HCT116 (cell line): ENCODE results near the gene FASN. TPM values are rescaled to one million over a fixed set of nuclear protein-coding genes. Genes with fewer than 3 reads are reported as not detected.
A peak's percentile ranks its signal among the peaks of the same experiment; 100 is the strongest.

Experiments used
- ATAC-seq: fragments of 200-7000 bp; cut with Tn5 transposase; 2 replicates; pipeline ENCODE4 v1.9.1; 2020; ENCODE audit warnings: mild to moderate bottlenecking, moderate library complexity
- BruUV-seq: library from RNA; stranded (reverse); fragments of 400-500 nt; replicated peaks from 2 replicates; lab custom pipeline; 2021; lab: Mats Ljungman, UMichigan
- CTCF ChIA-PET: fragments of 300-600 bp; sonication (Branson Sonifier 250); formaldehyde crosslinking; loops from one replicate; lab custom pipeline; 2021; ENCODE audit warnings: antibody characterized with exemption; lab: Charles Lee
- POLR2A ChIA-PET: fragments of 300-600, 350-600 bp; sonication (Branson Sonifier 250); formaldehyde crosslinking; loops from one replicate; lab custom pipeline; 2021; ENCODE audit warnings: antibody characterized with exemption; lab: Charles Lee
- RAD21 ChIA-PET, 2 experiments: fragments of 300-600 bp; sonication (Branson Sonifier 250); formaldehyde crosslinking; loops; one replicate each; lab custom pipeline; 2023; ENCODE audit warnings: low total read pairs in 2 of 2; ENCODE audit not compliant: uncharacterized antibody in 2 of 2, unreplicated experiment in 2 of 2, low non-redundant PET in 1 of 2; lab: Charles Lee
- DNase-seq: peaks from one replicate; pipeline ENCODE4 v3.0.0-alpha.2; 2010; ENCODE audit warnings: low read depth, low spot score
- H2AFZ ChIP-seq: fragments of 200-600 bp; shearing (Covaris generic), sonication (generic); 2 replicates; pipeline ENCODE4 v1.6.1; 2017; ENCODE audit warnings: low read depth, mixed run types, mixed read lengths, antibody characterized with exemption, low read length; ENCODE audit not compliant: poor library complexity, severe bottlenecking
- H3K27ac ChIP-seq: 2 replicates; pipeline ENCODE4 v1.5.1; 2012; ENCODE audit warnings: low read depth, low read length
- H3K27me3 ChIP-seq: fragments of 200-600 bp; sonication (generic); 2 replicates; pipeline ENCODE4 v1.6.1; 2016; ENCODE audit warnings: mixed run types, low read length, mixed read lengths; ENCODE audit not compliant: insufficient read depth
- H3K36me3 ChIP-seq, 2 experiments: fragments of 200-500 bp in 1 of 2; fragments of 200-600 bp in 1 of 2; sonication (Bioruptor generic) in 1 of 2; sonication (generic) in 1 of 2; 2 replicates each; pipeline versions ENCODE4 v1.5.1 to v1.6.1; 2014 to 2016; ENCODE audit warnings: low read length in 2 of 2, inconsistent platforms in 1 of 2, mixed read lengths in 1 of 2, mixed run types in 1 of 2; ENCODE audit not compliant: insufficient read depth in 2 of 2, control insufficient read depth in 1 of 2
- H3K4me1 ChIP-seq, 2 experiments: fragments of 200-600 bp in 1 of 2; sonication (generic) in 1 of 2; 2 replicates each; pipeline versions ENCODE4 v1.5.1 to v1.6.1; 2012 to 2017; ENCODE audit warnings: low read length in 2 of 2, inconsistent platforms in 1 of 2, mild to moderate bottlenecking in 1 of 2, mixed read lengths in 1 of 2, mixed run types in 1 of 2, moderate library complexity in 1 of 2; ENCODE audit not compliant: insufficient read depth in 2 of 2, control insufficient read depth in 1 of 2
- H3K4me2 ChIP-seq: fragments of 200-600 bp; sonication (generic); 2 replicates; pipeline ENCODE4 v1.6.1; 2017; ENCODE audit warnings: mixed run types, low read length, mixed read lengths
- H3K4me3 ChIP-seq, 2 experiments: fragments of 200-600 bp in 1 of 2; sonication (generic) in 1 of 2; replicated peaks in 1 of 2; 2 replicates each; pipeline ENCODE4 v1.5.1; 2011 to 2016; ENCODE audit warnings: low read length in 2 of 2, control low read depth in 1 of 2, low read depth in 1 of 2, mild to moderate bottlenecking in 1 of 2, mixed read lengths in 1 of 2, mixed run types in 1 of 2
- H3K79me2 ChIP-seq: fragments of 200-600 bp; sonication (generic); 2 replicates; pipeline ENCODE4 v1.6.1; 2017; ENCODE audit warnings: mild to moderate bottlenecking, mixed run types, low read length, moderate library complexity, mixed read lengths; ENCODE audit not compliant: insufficient read depth
- H3K9ac ChIP-seq: fragments of 200-600 bp; sonication (generic); 2 replicates; pipeline ENCODE4 v1.6.1; 2016; ENCODE audit warnings: low read length, mixed read lengths
- H3K9me2 ChIP-seq: fragments of 200-600 bp; sonication (generic), shearing (Covaris generic); 2 replicates; pipeline ENCODE4 v1.6.1; 2017; ENCODE audit warnings: mixed run types, mild to moderate bottlenecking, moderate library complexity; ENCODE audit not compliant: insufficient read depth
- H3K9me3 ChIP-seq, 2 experiments: fragments of 200-500 bp in 1 of 2; fragments of 200-600 bp in 1 of 2; sonication (Bioruptor generic) in 1 of 2; sonication (generic) in 1 of 2; 2 replicates each; pipeline ENCODE4 v1.6.1; 2014 to 2017; ENCODE audit warnings: low read length in 2 of 2, mixed read lengths in 2 of 2, inconsistent platforms in 1 of 2, low read depth in 1 of 2, mild to moderate bottlenecking in 1 of 2, mixed run types in 1 of 2, moderate library complexity in 1 of 2; ENCODE audit not compliant: control insufficient read depth in 1 of 2, insufficient read depth in 1 of 2
- H4K20me1 ChIP-seq: fragments of 200-600 bp; sonication (generic), shearing (Covaris generic); 2 replicates; pipeline ENCODE4 v1.6.1; 2017; ENCODE audit warnings: mixed run types, mild to moderate bottlenecking, moderate library complexity; ENCODE audit not compliant: insufficient read depth
- ATF3 ChIP-seq: IDR thresholded peaks from 2 replicates; pipeline ENCODE4 v1.6.1; 2012
- EGR1 ChIP-seq: IDR thresholded peaks from 2 replicates; pipeline ENCODE4 v1.6.1; 2012; ENCODE audit warnings: low read depth
- ELF1 ChIP-seq: IDR thresholded peaks from 2 replicates; pipeline ENCODE4 v1.6.1; 2012; ENCODE audit warnings: low read depth, borderline replicate concordance
- EZH2phosphoT487 ChIP-seq: fragments of 200-600 bp; IDR thresholded peaks from 2 replicates; pipeline ENCODE4 v1.6.1; 2018; ENCODE audit warnings: antibody characterized with exemption, borderline replicate concordance
- FOSL1 ChIP-seq: IDR thresholded peaks from 2 replicates; pipeline ENCODE4 v1.6.1; 2012; ENCODE audit warnings: low read depth
- JUND ChIP-seq: IDR thresholded peaks from 2 replicates; pipeline ENCODE4 v1.6.1; 2012
- MAX ChIP-seq: IDR thresholded peaks from 2 replicates; pipeline ENCODE4 v1.6.1; 2012
- POLR2A ChIP-seq: IDR thresholded peaks from 2 replicates; pipeline ENCODE4 v1.7.0; 2011; ENCODE audit warnings: borderline replicate concordance; ENCODE audit not compliant: insufficient read depth, insufficient read length; ENCODE audit errors: extremely low read depth
- RAD21 ChIP-seq: IDR thresholded peaks from 2 replicates; pipeline ENCODE4 v1.6.1; 2012; ENCODE audit warnings: low read depth, mild to moderate bottlenecking
- REST ChIP-seq: IDR thresholded peaks from 2 replicates; pipeline ENCODE4 v1.6.1; 2012; ENCODE audit warnings: low read depth
- SP1 ChIP-seq: IDR thresholded peaks from 2 replicates; pipeline ENCODE4 v1.6.1; 2012; ENCODE audit warnings: low read depth
- TCF7L2 ChIP-seq: IDR thresholded peaks from 2 replicates; pipeline ENCODE4 v1.7.0; 2011; ENCODE audit warnings: borderline replicate concordance, inconsistent platforms; ENCODE audit not compliant: insufficient read depth, insufficient read length; ENCODE audit errors: extremely low read depth
- ZFX ChIP-seq: fragments of 450-650 bp; IDR thresholded peaks from 2 replicates; pipeline ENCODE4 v1.6.1; 2017
- ZNF274 ChIP-seq: fragments of 200-500 bp; sonication (Bioruptor generic); IDR thresholded peaks from 2 replicates; pipeline ENCODE4 v1.6.1; 2014; ENCODE audit warnings: mild to moderate bottlenecking, low read depth, low read length, inconsistent platforms
- intact Hi-C: fragments of 100-400 bp; cut with micrococcal nuclease; formaldehyde crosslinking; loops from 2 replicates; pipeline ENCODE4 v1.10.0; 2022
- total RNA-seq: library from RNA; stranded (reverse); gene quantifications from one replicate; pipeline ENCODE4 v1.2.1, GENCODE V29; 2021; ENCODE audit not compliant: unreplicated experiment

FASN gene
- total RNA-seq, 1 experiment from 2014 or later, result 754 TPM

- TF ChIP-seq ELF1 (no peak), MAX (peak; percentile 51; the same call in 1 of the 2 replicates), SP1 (no peak), FOSL1 (no peak), POLR2A (no peak), EGR1 (no peak)
- TF ChIP-seq, all 23 proteins: peak for 5
Observed at GRCh38 chr17:82030470-82031302, 67.3 kb downstream of the FASN start (continued).

- Histone ChIP-seq H3K9me3 (no peaks in the 10 kb centered on the region), H3K9me2 (no peaks in the 10 kb centered on the region), H3K4me3 (peak overlapping the region; percentile 62 to 71; a peak in 2 of 4 replicates), H3K4me2 (peak overlapping the region; percentile 99), H3K36me3 (peaks cover 0 to under 1% of the 10 kb centered on the region in 2 experiments; a peak in 1 of 4 replicates), H3K27me3 (no peaks in the 10 kb centered on the region), H3K79me2 (peaks cover 10% of the 10 kb centered on the region; the same call in 1 of the 2 replicates), H4K20me1 (no peaks in the 10 kb centered on the region), H3K27ac (peak overlapping the region; percentile 93), H2AFZ (no peak overlapping the region), H3K4me1 (peaks cover 10 to 43% of the 10 kb centered on the region in 2 experiments; a peak in 3 of 4 replicates), H3K9ac (peak overlapping the region; percentile 73)
- BruUV-seq, result no TSS peak
- 0 out of 2 replicates have a peak, but pooled peaks have one; percentile 0 for ATAC-seq
- ChIA-PET RAD21 (interaction anchor here (0.5 to 0.9 kb wide), 2 partner anchors 10 to 76 kb away, joined by 3 to 4 read pairs; no protein-coding TSS in a partner anchor), POLR2A (interaction anchor here (1.0 to 1.8 kb wide), 5 partner anchors 8 to 199 kb away, joined by 3 to 4 read pairs (median 3); partner anchors contain the start of genes DCXR and SLC16A3), CTCF (interaction anchor here (0.8 to 3.0 kb wide), 17 partner anchors 9 to 746 kb away, joined by 3 to 39 read pairs (median 3); partner anchors contain the start of genes CENPX, FASN, LRRC45 and PYCR1)
- no peak; the same call in 1 of the 2 replicates for TF ChIP-seq ZFX
- TF ChIP-seq ZNF274, result no peak
- no peak for TF ChIP-seq EZH2phosphoT487
- no peak for TF ChIP-seq JUND
- TF ChIP-seq SP1, result no peak
- TF ChIP-seq RAD21, result no peak
- no peak for TF ChIP-seq REST
- no peak for TF ChIP-seq ATF3
- no peak for TF ChIP-seq TCF7L2
- intact Hi-C loops, result loop anchor here (1.0 to 10.0 kb wide), 5 partner anchors 124 to 385 kb away; partner anchors contain the start of genes HEXD and OGFOD3
- no peak for DNase-seq
Observed at GRCh38 chr17:82029990-82030469, 68.0 kb downstream of the FASN start.
